ENCODE data around the gene BLOC1S1.

The BLOC1S1 gene

DNA sequence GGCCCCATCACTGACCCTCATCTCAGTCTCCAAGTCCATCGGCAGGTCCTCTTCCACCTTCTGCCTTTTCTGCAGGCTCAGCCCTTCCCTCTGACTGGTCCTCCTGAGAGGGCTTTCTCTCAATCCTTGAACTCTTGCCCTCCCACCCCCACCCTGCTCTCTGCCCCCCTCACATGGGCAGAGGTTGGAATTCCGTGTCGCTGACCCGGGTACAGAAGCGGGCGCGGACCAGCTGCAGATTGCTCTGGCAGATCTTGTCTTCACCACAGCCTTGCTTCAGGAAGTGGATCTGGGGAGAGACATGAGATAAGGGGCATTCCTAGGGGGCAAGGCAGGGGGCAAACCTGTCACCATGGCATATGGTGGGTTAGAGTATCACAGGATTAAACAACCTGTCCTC, 20.5 kb upstream of the BLOC1S1 start:
- no peak for DNase-seq

- DNase-seq: no peak
Observed at GRCh38 chr12:55696141-55696540, 19.7 kb upstream of the BLOC1S1 start.

DNA sequence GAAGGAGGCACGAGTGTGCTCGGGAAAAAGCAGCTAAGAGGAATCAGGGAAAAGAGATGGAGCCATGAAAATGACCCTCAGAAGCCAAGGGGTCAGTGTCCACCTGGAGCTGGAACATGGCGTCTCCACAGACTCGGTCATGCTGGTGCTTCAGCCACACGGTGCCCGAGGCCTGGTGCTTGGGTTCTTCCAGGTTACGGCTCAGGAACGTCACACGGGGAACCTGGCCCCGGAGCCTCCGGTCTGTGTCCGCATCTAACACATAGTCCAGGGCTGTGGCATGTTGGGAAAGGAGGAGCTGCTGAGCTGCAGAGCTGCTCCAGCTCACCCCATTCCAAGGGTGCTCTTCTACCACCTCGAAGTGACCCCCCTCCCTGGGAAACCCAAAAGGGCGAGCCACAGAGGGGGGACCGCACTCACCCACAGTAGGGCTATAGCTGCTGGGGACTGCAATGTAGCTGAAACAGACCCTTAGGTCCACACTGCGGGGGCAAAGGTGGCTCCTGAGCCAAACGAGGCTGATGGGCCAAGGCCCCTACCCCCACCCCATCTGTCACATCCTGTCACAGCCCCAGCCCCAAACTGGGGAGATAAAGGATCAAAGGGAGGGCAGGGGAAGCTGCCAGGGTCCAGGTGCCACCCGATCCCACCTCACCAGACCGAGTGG, 18.9 kb upstream of the BLOC1S1 start:
- no peak for DNase-seq

GRCh38 chr12:55697686-55698085, 18.2 kb upstream of the BLOC1S1 start:
- no peak for DNase-seq

DNA sequence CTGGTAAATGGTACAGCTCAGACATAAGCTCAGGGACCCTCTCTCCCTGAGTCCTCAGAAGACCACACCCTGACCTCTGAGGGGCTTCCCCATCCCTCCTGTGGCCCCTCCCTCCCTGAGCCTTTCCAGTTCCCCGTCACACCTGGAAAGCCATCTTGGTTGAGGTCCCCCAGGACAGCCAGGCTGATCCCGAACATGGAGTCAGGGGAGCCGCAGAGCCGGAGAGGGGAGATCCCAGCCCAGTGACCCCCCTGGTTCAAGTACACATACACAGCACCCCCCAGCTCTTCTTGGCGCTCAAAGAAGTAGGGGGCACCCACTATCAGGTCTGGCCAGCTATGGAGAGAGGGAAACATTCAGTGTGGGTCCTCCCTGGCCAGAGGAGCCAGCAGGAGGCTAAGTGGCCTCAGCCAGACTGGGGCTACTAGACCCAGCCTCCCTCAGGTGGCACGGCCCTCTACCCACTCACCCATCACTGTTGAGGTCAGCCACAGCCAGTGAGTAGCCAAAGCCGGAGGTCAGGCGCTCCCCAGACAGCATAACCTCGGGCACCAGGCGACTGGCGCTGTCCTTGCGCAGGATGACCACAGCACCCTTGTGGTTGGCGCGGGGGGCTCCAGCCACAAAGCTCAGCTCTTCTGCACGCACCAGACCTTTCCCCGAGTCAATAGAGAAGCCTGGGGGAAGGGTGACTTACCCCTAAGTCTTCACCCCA, 17.4 kb upstream of the BLOC1S1 start:
- no peak for DNase-seq

- no peak for DNase-seq
Observed at GRCh38 chr12:55698965-55699364, 16.9 kb upstream of the BLOC1S1 start.

DNA sequence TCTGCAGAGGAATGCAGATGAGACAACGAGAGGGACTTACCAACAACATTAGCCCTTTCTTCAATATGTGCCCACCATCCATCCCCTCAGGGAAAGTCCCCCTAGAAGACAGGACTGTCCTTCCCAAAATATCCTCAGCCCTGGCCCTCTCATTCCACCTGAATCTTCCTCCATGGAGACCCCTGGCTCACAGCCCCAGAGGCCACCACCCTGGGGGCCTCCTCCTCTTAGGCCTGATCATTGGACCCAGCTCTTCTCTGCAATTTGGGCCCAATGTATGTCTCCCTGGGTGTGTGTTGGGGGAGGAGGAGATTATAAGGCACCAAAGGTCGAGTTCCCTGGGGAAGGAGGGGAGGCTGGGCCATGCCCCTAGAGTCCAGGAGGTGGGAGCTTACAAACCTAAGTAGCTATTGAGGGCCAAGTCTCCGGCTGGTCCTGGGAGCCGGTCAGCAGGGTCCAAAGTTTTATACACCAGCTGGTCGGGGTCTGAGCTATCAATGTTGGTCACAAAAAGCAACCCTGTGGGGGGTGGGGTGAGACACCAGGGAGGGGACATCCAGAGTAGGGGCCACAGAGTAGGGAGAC, 16.3 kb upstream of the BLOC1S1 start:
- DNase-seq: no peak

GRCh38 chr12:55700255-55701018, 15.4 kb upstream of the BLOC1S1 start:
- DNase-seq: no peak

DNA sequence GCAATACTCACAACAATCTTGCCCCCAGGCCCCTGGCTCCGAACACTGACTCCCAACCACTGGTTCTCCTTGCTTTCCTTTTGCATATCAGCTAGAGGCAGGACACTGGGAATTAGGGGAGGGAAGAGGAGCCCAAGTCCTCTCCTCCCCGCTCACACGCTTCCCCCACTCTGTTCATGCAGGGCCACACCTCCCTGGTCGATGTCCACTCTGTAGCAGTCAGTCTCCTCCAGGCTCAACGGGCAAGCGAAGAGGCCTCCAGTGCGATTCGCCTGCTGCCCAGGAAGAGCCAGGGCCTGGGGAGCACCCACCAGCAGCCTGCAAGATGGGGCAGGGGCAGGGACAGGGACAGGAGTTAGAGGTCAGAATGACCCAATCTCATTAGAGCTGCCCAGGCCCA, 13.0 kb upstream of the BLOC1S1 start:
- no peak for DNase-seq

GRCh38 chr12:55703288-55703687, 12.6 kb upstream of the BLOC1S1 start:
- no peak for DNase-seq

- no peak for DNase-seq
Observed at GRCh38 chr12:55703901-55704761, 11.7 kb upstream of the BLOC1S1 start.

GRCh38 chr12:55704824-55705718, 10.8 kb upstream of the BLOC1S1 start:
- DNase-seq: no peak

DNA sequence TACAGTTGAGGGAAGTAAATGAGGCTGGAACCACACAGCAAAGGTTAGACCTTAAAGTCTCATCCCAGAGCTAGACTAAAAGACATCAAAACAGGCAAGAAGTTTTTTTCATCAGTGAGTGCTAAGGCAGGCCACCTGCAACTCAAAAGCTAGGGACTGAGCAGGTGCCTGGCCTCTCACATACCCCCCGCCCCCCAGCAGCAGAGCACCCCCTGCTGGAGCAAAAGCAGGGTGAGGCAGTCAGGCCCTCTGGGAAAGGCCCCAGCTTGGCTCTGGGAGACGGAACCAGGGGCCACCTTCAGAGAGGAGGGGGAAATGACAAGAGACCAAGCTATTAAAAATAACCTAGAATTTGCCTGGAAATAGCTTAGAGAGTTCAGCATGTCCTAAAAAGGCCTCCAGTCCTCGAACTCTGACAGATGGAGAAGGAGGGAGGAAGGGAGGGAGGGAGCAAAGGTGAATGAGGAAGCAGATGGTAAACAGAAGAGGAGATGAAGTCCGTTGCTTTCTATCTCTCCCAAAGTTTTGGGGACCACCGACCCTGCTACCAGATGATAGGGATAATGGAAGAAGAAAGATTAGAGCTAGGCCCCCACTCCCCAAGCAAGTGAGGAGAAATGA, 10.0 kb upstream of the BLOC1S1 start:
- no peak for DNase-seq

DNA sequence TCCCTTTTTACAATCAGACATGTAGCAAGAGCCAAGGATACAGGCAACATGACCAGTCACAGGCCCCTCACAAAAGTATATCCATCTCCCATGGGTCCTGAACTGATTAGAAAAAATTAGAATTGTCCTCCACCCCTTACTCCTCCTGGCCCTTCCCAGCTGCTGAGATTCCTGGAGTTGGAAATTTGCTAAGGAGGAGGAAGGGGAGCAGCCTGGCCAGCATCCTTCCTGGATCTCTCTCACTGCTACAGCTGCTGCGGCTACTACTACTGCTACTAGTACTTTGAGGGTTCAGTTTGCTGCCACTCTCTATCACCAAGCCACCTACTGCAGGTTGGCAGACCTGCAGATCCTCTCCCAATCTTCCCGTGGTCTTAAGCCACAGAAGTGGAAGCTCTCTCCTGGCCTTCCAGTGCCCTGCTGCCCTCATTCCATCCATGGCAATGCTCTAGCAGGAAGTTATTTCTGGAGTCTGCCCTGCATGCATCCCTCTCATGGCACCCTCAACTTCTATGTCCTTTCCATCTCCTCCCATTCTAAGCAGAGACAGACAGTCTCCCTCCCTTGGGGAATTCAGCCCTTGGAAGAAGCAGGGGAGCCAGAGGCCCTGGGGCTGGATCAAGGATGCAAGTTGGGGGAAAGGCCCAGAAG, 9.2 kb upstream of the BLOC1S1 start:
- no peak for DNase-seq

DNA sequence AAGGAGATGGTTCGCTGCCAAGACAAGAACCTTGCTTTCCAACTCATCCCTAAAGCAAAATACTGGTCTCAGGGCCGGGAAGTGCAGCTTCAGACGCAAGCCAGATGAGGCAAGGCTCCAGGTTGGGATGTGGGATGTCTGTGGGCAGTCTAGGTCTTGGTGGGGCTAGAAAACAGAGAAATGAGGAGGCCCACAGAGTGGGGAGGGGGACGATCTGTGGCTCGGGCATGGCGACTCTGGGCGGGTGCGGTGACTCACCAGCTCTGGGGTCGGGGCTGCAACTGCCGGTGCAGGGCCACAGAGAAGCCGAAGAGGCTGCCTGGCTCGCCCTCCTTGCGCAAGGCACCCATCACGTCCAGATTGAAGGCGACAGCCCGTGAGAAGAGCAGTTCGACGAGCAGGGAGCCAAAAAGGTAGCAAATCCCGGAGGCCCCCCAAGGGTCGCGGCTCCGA, 8.6 kb upstream of the BLOC1S1 start:
- DNase-seq: no peak

GRCh38 chr12:55707841-55708694, 7.8 kb upstream of the BLOC1S1 start, which contains the start of gene ITGA7:
Gene ITGA7 (minus strand): TSS chr12:55707904. CDS start chr12:55707682, 222 bp downstream.
- no peak for DNase-seq

- no peak for DNase-seq
Observed at GRCh38 chr12:55708695-55709233, 7.1 kb upstream of the BLOC1S1 start.

GRCh38 chr12:55711786-55712553, 3.9 kb upstream of the BLOC1S1 start:
- no peak for DNase-seq
